ENCODE results near the gene MRPL42.
A peak's percentile ranks its signal among the peaks of the same experiment; 100 is the strongest.

The MRPL42 gene

GRCh38 chr12:93500667-93501066, 33.4 kb downstream of the MRPL42 start:
- TF ChIP-seq, protein P1, sequence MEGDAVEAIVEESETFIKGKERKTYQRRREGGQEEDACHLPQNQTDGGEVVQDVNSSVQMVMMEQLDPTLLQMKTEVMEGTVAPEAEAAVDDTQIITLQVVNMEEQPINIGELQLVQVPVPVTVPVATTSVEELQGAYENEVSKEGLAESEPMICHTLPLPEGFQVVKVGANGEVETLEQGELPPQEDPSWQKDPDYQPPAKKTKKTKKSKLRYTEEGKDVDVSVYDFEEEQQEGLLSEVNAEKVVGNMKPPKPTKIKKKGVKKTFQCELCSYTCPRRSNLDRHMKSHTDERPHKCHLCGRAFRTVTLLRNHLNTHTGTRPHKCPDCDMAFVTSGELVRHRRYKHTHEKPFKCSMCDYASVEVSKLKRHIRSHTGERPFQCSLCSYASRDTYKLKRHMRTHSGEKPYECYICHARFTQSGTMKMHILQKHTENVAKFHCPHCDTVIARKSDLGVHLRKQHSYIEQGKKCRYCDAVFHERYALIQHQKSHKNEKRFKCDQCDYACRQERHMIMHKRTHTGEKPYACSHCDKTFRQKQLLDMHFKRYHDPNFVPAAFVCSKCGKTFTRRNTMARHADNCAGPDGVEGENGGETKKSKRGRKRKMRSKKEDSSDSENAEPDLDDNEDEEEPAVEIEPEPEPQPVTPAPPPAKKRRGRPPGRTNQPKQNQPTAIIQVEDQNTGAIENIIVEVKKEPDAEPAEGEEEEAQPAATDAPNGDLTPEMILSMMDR (IDR thresholded peaks at IDR 0.05), result no peak
- no peak overlapping the region for H3K4me3 ChIP-seq
- no peak for DNase-seq (ENCODE audit: low spot score)
- H3K27ac ChIP-seq, result no peak overlapping the region

GRCh38 chr12:93502802-93503623, 35.7 kb downstream of the MRPL42 start:
- DNase-seq (ENCODE audit: low spot score), result no peak
- TF ChIP-seq, protein P1 (IDR thresholded peaks at IDR 0.05), result peak; percentile 63
- no peak overlapping the region for H3K27ac ChIP-seq
- H3K4me3 ChIP-seq, result no peak overlapping the region

GRCh38 chr12:93507165-93507564, 39.9 kb downstream of the MRPL42 start:
- TF ChIP-seq, protein P1 (IDR thresholded peaks at IDR 0.05), result no peak
- DNase-seq (ENCODE audit: low spot score), result no peak

GRCh38 chr12:93509506-93509905, 42.2 kb downstream of the MRPL42 start:
- Histone ChIP-seq H3K4me3 (no peak overlapping the region), H3K27ac (no peak overlapping the region)
- TF ChIP-seq, protein P1 (IDR thresholded peaks at IDR 0.05), result no peak
- DNase-seq (ENCODE audit: low spot score), result no peak

More at GRCh38 chr12:93507165-93507564, 39.9 kb downstream of the MRPL42 start:
- no peak overlapping the region for H3K27ac ChIP-seq
- no peak overlapping the region for H3K4me3 ChIP-seq

- Histone ChIP-seq H3K4me3 (no peak overlapping the region), H3K27ac (no peak overlapping the region)
- TF ChIP-seq, protein P1 (IDR thresholded peaks at IDR 0.05), result no peak
- no peak for DNase-seq (ENCODE audit: low spot score)
Observed at GRCh38 chr12:93514853-93515252, 47.5 kb downstream of the MRPL42 start.

DNA sequence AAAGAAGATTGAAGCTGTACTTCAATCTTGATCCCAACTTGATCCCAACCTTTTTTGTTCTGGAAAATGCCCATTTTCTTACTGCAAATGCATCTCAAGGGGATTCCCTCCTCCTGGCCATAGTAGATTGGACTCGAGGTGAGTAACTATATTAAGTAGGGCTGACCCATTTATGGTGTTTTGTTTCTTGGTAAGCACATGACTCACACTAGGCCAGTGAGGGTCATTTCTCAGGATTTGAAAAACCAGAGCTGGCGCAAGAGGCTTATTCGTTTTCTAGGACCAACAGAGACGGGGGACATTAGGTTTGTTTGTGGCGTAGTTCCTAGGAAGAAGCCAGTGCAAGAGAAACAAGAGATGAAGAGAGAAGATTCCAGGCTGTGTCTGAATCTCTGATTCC, 51.4 kb downstream of the MRPL42 start:
- DNase-seq (ENCODE audit: low spot score), result no peak
- Histone ChIP-seq H3K27ac (no peak overlapping the region), H3K4me3 (no peak overlapping the region)
- TF ChIP-seq, protein P1 (IDR thresholded peaks at IDR 0.05), result no peak

DNA sequence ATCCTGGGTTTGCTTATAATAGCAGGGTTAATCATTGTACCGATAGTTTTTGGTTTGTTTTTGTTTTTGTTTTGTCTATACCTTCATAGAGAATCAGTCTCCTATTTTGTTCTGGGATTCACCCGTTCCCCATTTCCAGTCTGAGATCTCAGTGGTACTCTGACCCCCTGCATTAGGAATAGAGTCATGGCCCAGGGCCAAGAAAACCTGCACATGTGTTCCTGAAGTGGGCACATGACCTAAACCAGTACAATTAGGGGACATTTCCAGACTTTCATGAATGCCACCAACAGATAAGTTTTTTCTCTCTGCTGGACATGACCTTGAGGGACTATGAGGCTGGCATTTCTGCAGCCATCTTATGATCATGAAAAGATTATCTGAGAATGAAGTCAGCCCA, 52.5 kb downstream of the MRPL42 start:
- DNase-seq (ENCODE audit: low spot score), result no peak
- no peak overlapping the region for H3K4me3 ChIP-seq
- TF ChIP-seq, protein P1 (IDR thresholded peaks at IDR 0.05), result no peak
- no peak overlapping the region for H3K27ac ChIP-seq
